A673 (cell line): ENCODE results near the gene PALLD.

Source experiments
- CTCF ChIP-seq: fragments of 300-800, 200-600 bp; sonication (generic); conservative IDR thresholded peaks from 2 replicates; pipeline ENCODE4 v1.5.1; 2017; ENCODE audit warnings: low read depth, mild to moderate bottlenecking, antibody characterized with exemption, low read length, moderate library complexity, mixed read lengths
- EZH2 ChIP-seq: fragments of 200-600 bp; sonication (generic); IDR thresholded peaks from 2 replicates; pipeline ENCODE4 v1.6.1; 2017; ENCODE audit warnings: borderline replicate concordance, low read depth, mild to moderate bottlenecking, mixed read lengths, antibody characterized with exemption, low read length; ENCODE audit not compliant: poor library complexity, severe bottlenecking

- TF ChIP-seq CTCF (no peak), EZH2 (no peak)
Observed at GRCh38 chr4:168874083-168874482, 377.2 kb downstream of the PALLD start.
